ENCODE data around the gene NPIPB13. TPM values are rescaled to one million over a fixed set of nuclear protein-coding genes. Genes with fewer than 3 reads are reported as not detected.
"Not testable (repeated sequence)": the region's sequence is repeated elsewhere in the genome, so short reads cannot be mapped to it uniquely, and the experiment has no call there.

NPIPB13 gene
- total RNA-seq = 1 to 10 TPM; 7.7 to 8.6 TPM

- CTCF ChIA-PET, POLR2A ChIA-PET: not testable (repeated sequence)
These were observed at the start of gene NPIPB13 for GRCh38 chr16:30248379-30248778. TSS of gene NPIPB13 (minus strand) at chr16:30248479. CDS start at chr16:30245573, 2,906 bp downstream.

GRCh38 chr16:30282357-30282756, 34.1 kb upstream of the NPIPB13 start:
- POLR2A ChIA-PET, CTCF ChIA-PET: not testable (repeated sequence)

- POLR2A ChIA-PET, CTCF ChIA-PET: not testable (repeated sequence)
These were observed 30.2 kb upstream of the NPIPB13 start for GRCh38 chr16:30278523-30278922.

- POLR2A ChIA-PET = not testable (repeated sequence)
These were observed 31.2 kb downstream of the NPIPB13 start for GRCh38 chr16:30217082-30217481.

GRCh38 chr16:30211414-30211813, 36.9 kb downstream of the NPIPB13 start:
- CTCF ChIA-PET = not testable (repeated sequence)

More at GRCh38 chr16:30217082-30217481, 31.2 kb downstream of the NPIPB13 start:
- CTCF ChIA-PET = not testable (repeated sequence)

GRCh38 chr16:30209032-30209431, 39.2 kb downstream of the NPIPB13 start:
- CTCF ChIA-PET, POLR2A ChIA-PET: not testable (repeated sequence)

More at GRCh38 chr16:30211414-30211813, 36.9 kb downstream of the NPIPB13 start:
- POLR2A ChIA-PET = not testable (repeated sequence)

GRCh38 chr16:30207063-30207704, 41.1 kb downstream of the NPIPB13 start:
- CTCF ChIA-PET, POLR2A ChIA-PET: not testable (repeated sequence)

- CTCF ChIA-PET, POLR2A ChIA-PET: not testable (repeated sequence)
These were observed 42.0 kb downstream of the NPIPB13 start for GRCh38 chr16:30206252-30206651.

GRCh38 chr16:30205541-30206236, 42.6 kb downstream of the NPIPB13 start:
- CTCF ChIA-PET, POLR2A ChIA-PET: not testable (repeated sequence)

- POLR2A ChIA-PET, CTCF ChIA-PET: not testable (repeated sequence)
These were observed 48.5 kb downstream of the NPIPB13 start for GRCh38 chr16:30199608-30200343.

GRCh38 chr16:30199049-30199448, 49.2 kb downstream of the NPIPB13 start, which contains the start of gene SULT1A3:
TSS of gene SULT1A3 (plus strand) at chr16:30199255. CDS start at chr16:30200729, 1,474 bp downstream.
- CTCF ChIA-PET, POLR2A ChIA-PET: not testable (repeated sequence)

Other genes starting within 250 kb of the NPIPB13 start
- gene DOC2A, start 237.5 kb downstream of the NPIPB13 start, total RNA-seq = under 1 TPM; 0.70 to 0.84 TPM
- not detected for gene C16orf92, start 225.3 kb downstream of the NPIPB13 start, total RNA-seq
- gene TLCD3B, start 217.2 kb downstream of the NPIPB13 start, total RNA-seq = 1 to 10 TPM; 1.1 to 1.4 TPM
- gene ALDOA, start 182.7 kb downstream of the NPIPB13 start, total RNA-seq = 1,000 to 10,000 TPM; 2,600 to 2,646 TPM
- 100 to 1,000 TPM; 125 to 137 TPM for gene PPP4C, start 172.5 kb downstream of the NPIPB13 start, total RNA-seq
- 1 to 10 TPM; 1.5 to 1.7 TPM for gene TBX6, start 156.6 kb downstream of the NPIPB13 start, total RNA-seq
- gene YPEL3, start 152.3 kb downstream of the NPIPB13 start, total RNA-seq = 10 to 100 TPM; 13.3 to 13.6 TPM
- gene GDPD3, start 134.9 kb downstream of the NPIPB13 start, total RNA-seq = 1 to 10 TPM; 3.4 to 4.3 TPM
- 10 to 100 TPM; 38.7 to 40.8 TPM for gene MAPK3, start 125.3 kb downstream of the NPIPB13 start, total RNA-seq
- 100 to 1,000 TPM; 971 to 991 TPM for gene CORO1A, start 64.9 kb downstream of the NPIPB13 start, total RNA-seq
- 100 to 1,000 TPM; 266 to 297 TPM for gene BOLA2B, start 54.8 kb downstream of the NPIPB13 start, total RNA-seq
- gene SLX1A, start 54.6 kb downstream of the NPIPB13 start, total RNA-seq = 10 to 100 TPM; 62.6 to 72.6 TPM
- 10 to 100 TPM; 11.6 to 12.7 TPM for gene SULT1A3, start 49.2 kb downstream of the NPIPB13 start, total RNA-seq
- 10 to 100 TPM; 77.8 to 80.4 TPM for gene CD2BP2, start 106.8 kb upstream of the NPIPB13 start, total RNA-seq
- 10 to 100 TPM; 56.9 to 57.8 TPM for gene TBC1D10B, start 122.0 kb upstream of the NPIPB13 start, total RNA-seq
- gene MYL11, start 126.3 kb upstream of the NPIPB13 start, total RNA-seq = 1 to 10 TPM in 1 of 2 experiments, under 1 TPM in 1; 0.80 to 1.6 TPM
- 100 to 1,000 TPM; 186 to 194 TPM for gene SEPTIN1, start 134.1 kb upstream of the NPIPB13 start, total RNA-seq
- 10 to 100 TPM; 16.9 to 18.2 TPM for gene ZNF48, start 146.9 kb upstream of the NPIPB13 start, total RNA-seq
- gene ZNF771, start 159.1 kb upstream of the NPIPB13 start, total RNA-seq = 1 to 10 TPM; 7.5 to 8.3 TPM
- gene DCTPP1, start 181.6 kb upstream of the NPIPB13 start, total RNA-seq = 100 to 1,000 TPM; 182 TPM
- gene SEPHS2, start 197.4 kb upstream of the NPIPB13 start, total RNA-seq = 10 to 100 TPM; 70.8 to 71.3 TPM
- 100 to 1,000 TPM; 222 to 233 TPM for gene ITGAL, start 224.3 kb upstream of the NPIPB13 start, total RNA-seq